Endothelial cell of umbilical vein (primary cell): Measurements from ENCODE around the gene RASL11A. TPM values are rescaled to one million over a fixed set of nuclear protein-coding genes. Genes with fewer than 3 reads are reported as not detected.
"Not testable (repeated sequence)": the region's sequence is repeated elsewhere in the genome, so short reads cannot be mapped to it uniquely, and the experiment has no call there.

Source experiments
- BruUV-seq: library from RNA; stranded (reverse); fragments of 400-500 nt; replicated peaks from 2 replicates; lab custom pipeline; 2021; lab: Mats Ljungman, UMichigan
- CTCF ChIA-PET: fragments of 300-600, 350-600 bp; sonication (Branson Sonifier 250); formaldehyde crosslinking; loops from one replicate; lab custom pipeline; 2021; ENCODE audit warnings: antibody characterized with exemption, inconsistent platforms; lab: Charles Lee
- POLR2A ChIA-PET: fragments of 300-600, 350-600 bp; sonication (Branson Sonifier 250); formaldehyde crosslinking; loops from one replicate; lab custom pipeline; 2021; ENCODE audit warnings: antibody characterized with exemption, inconsistent platforms; lab: Charles Lee
- DNase-seq: peaks from one replicate; pipeline ENCODE4 v3.0.0-alpha.2; 2011; ENCODE audit warnings: low read depth, low spot score
- FAIRE-seq: peaks from 2 replicates; lab custom pipeline; 2011; peaks lifted over from hg19 to GRCh38; lab: Jason Lieb, UNC
- H2AFZ ChIP-seq: 2 replicates; pipeline ENCODE4 v1.6.0; 2012; ENCODE audit warnings: low read depth, low read length, control low read depth, inconsistent platforms
- H3K27ac ChIP-seq: 2 replicates; pipeline ENCODE4 v1.5.1; 2011; ENCODE audit warnings: low read depth, mild to moderate bottlenecking, control low read depth, low read length, moderate library complexity; ENCODE audit not compliant: insufficient read depth
- H3K27me3 ChIP-seq, 2 experiments: 2 replicates each; pipeline versions ENCODE4 v1.6.0 to v1.6.1; 2011; ENCODE audit warnings: low read length in 2 of 2, mixed read lengths in 1 of 2; ENCODE audit not compliant: control insufficient read depth in 2 of 2, insufficient read depth in 2 of 2
- H3K36me3 ChIP-seq, 2 experiments: 2 replicates in 1 of 2; 3 replicates in 1 of 2; pipeline ENCODE4 v1.5.1; 2011; ENCODE audit warnings: low read length in 2 of 2, mild to moderate bottlenecking in 1 of 2, moderate library complexity in 1 of 2; ENCODE audit not compliant: control insufficient read depth in 2 of 2, insufficient read depth in 2 of 2; ENCODE audit errors: extremely low read depth in 1 of 2
- H3K4me1 ChIP-seq: 3 replicates; pipeline ENCODE4 v1.5.1; 2011; ENCODE audit warnings: mild to moderate bottlenecking, low read length; ENCODE audit not compliant: control insufficient read depth, insufficient read depth; ENCODE audit errors: extremely low read depth
- H3K4me2 ChIP-seq: 2 replicates; pipeline ENCODE4 v1.6.1; 2011; ENCODE audit warnings: low read length, control low read depth, mixed read lengths; ENCODE audit not compliant: insufficient read depth
- H3K4me3 ChIP-seq, 3 experiments: fragments of 200-600 bp in 1 of 3; sonication (generic), shearing (Covaris generic) in 1 of 3; replicated peaks in 1 of 3; 2 replicates each; pipeline ENCODE4 v1.5.1; 2011 to 2016; ENCODE audit warnings: control low read depth in 3 of 3, low read length in 3 of 3, mild to moderate bottlenecking in 2 of 3, inconsistent platforms in 1 of 3, low read depth in 1 of 3, moderate library complexity in 1 of 3; ENCODE audit not compliant: insufficient read depth in 1 of 3
- H3K79me2 ChIP-seq: 2 replicates; pipeline ENCODE4 v1.6.0; 2012; ENCODE audit warnings: low read length, inconsistent platforms; ENCODE audit not compliant: control insufficient read depth, insufficient read depth
- H3K9ac ChIP-seq: replicated peaks from 2 replicates; pipeline ENCODE3; 2011; ENCODE audit warnings: low read length, control low read depth; ENCODE audit not compliant: insufficient read depth; ENCODE audit errors: extremely low read depth
- H3K9me1 ChIP-seq: replicated peaks from 3 replicates; pipeline ENCODE4 v1.6.0; 2011; ENCODE audit warnings: mild to moderate bottlenecking, low read length; ENCODE audit not compliant: control insufficient read depth, insufficient read depth; ENCODE audit errors: extremely low read depth
- H3K9me3 ChIP-seq: replicated peaks from 2 replicates; pipeline ENCODE4 v1.5.1; 2012; ENCODE audit warnings: low read length, inconsistent platforms; ENCODE audit not compliant: control insufficient read depth, insufficient read depth
- H4K20me1 ChIP-seq: replicated peaks from 2 replicates; pipeline ENCODE3; 2011; ENCODE audit warnings: mild to moderate bottlenecking, low read length; ENCODE audit not compliant: control insufficient read depth, insufficient read depth; ENCODE audit errors: extremely low read depth
- EZH2 ChIP-seq: IDR thresholded peaks from 2 replicates; pipeline ENCODE4 v1.6.1; 2012; ENCODE audit warnings: borderline replicate concordance, low read depth, mild to moderate bottlenecking, moderate library complexity, low read length, inconsistent platforms; ENCODE audit not compliant: severe bottlenecking
- FOS ChIP-seq: IDR thresholded peaks from 2 replicates; pipeline ENCODE4 v1.6.1; 2011; ENCODE audit warnings: mild to moderate bottlenecking, low read length, moderate library complexity, borderline replicate concordance; ENCODE audit not compliant: insufficient read depth
- JUN ChIP-seq: IDR thresholded peaks from 2 replicates; pipeline ENCODE4 v1.6.1; 2011; ENCODE audit warnings: borderline replicate concordance, low read depth; ENCODE audit not compliant: insufficient read length, insufficient read depth
- MAX ChIP-seq: IDR thresholded peaks from 2 replicates; pipeline ENCODE4 v1.6.1; 2011; ENCODE audit not compliant: insufficient read depth, insufficient read length
- MYC ChIP-seq: IDR thresholded peaks from one replicate; pipeline ENCODE4 v1.6.1; 2011; ENCODE audit warnings: mild to moderate bottlenecking, low read depth, low read length
- POLR2A ChIP-seq: IDR thresholded peaks from 2 replicates; pipeline ENCODE4 v1.6.1; 2012; ENCODE audit warnings: low read depth, mild to moderate bottlenecking, control low read depth, low read length
- POLR2AphosphoS5 ChIP-seq: IDR thresholded peaks from 2 replicates; pipeline ENCODE4 v1.6.1; 2012; ENCODE audit warnings: low read depth, mild to moderate bottlenecking, control low read depth, low read length, moderate library complexity; ENCODE audit not compliant: insufficient read depth
- dilution Hi-C: fragments of 300-500 bp; cut with MboI; formaldehyde crosslinking; loops from one replicate; pipeline ENCODE4 v1.15.0; 2019; ENCODE audit warnings: low sequenced_read_pairs; ENCODE audit not compliant: extremely low pct_ligation_motif_present
- intact Hi-C: fragments of 100-400 bp; cut with micrococcal nuclease; formaldehyde crosslinking; loops from one replicate; pipeline ENCODE4 v1.10.0; 2022
- polyA plus RNA-seq, 4 experiments: library from polyadenylated mRNA; depleted of rRNA in 3 of 4; stranded (reverse) in 3 of 4; unstranded in 1 of 4; fragments of >200 nt; gene quantifications; 2 replicates each; pipeline versions ENCODE4 v1.2.1 to v1.2.3, GENCODE V29; 2011 to 2012; ENCODE audit warnings: missing spikeins in 1 of 4
- small RNA-seq: library from RNA; depleted of rRNA; stranded (forward); fragments of <200 nt; gene quantifications from one replicate; pipeline ENCODE3, GENCODE V24; 2012; ENCODE audit warnings: low replicate concordance, low read depth; ENCODE audit not compliant: insufficient read depth, insufficient read length
- total RNA-seq: library from RNA; stranded (reverse); gene quantifications from 2 replicates; pipeline ENCODE4 v1.2.3, GENCODE V29; 2021

RASL11A gene
- total and polyA plus RNA-seq, 2 donors (not counting 3 experiments of a cell fraction or from before 2014, with no cell fraction given): 1.2 to 1.3 TPM

GRCh38 chr13:27321468-27322431, 51.1 kb downstream of the RASL11A start:
- Histone ChIP-seq H3K9ac (no peak overlapping the region), H2AFZ (no peak overlapping the region), H3K27ac (no peak overlapping the region), H4K20me1 (no peaks in the 10 kb centered on the region), H3K9me3 (no peaks in the 10 kb centered on the region), H3K9me1 (no peaks in the 10 kb centered on the region), H3K27me3 (peaks cover 2 to 6% of the 10 kb centered on the region in 2 experiments), H3K4me1 (no peaks in the 10 kb centered on the region), H3K79me2 (no peaks in the 10 kb centered on the region), H3K36me3 (no peaks in the 10 kb centered on the region), H3K4me3 (no peak overlapping the region), H3K4me2 (no peak overlapping the region)
- FAIRE-seq (no peak), DNase-seq (no peak)
- BruUV-seq: no TSS peak
- ChIA-PET CTCF (no interaction called here), POLR2A (no interaction called here)
- intact Hi-C loops: no loop called here
- TF ChIP-seq JUN (no peak), EZH2 (no peak), POLR2AphosphoS5 (no peak), MAX (no peak), POLR2A (no peak), MYC (no peak), FOS (no peak)
- dilution Hi-C loops: no loop called here

GRCh38 chr13:27322443-27322842, 51.8 kb downstream of the RASL11A start:
- H3K4me1 ChIP-seq, FAIRE-seq, POLR2A ChIA-PET: not testable (repeated sequence)

More at GRCh38 chr13:27322443-27322842, 51.8 kb downstream of the RASL11A start:
- dilution Hi-C loops, CTCF ChIA-PET, H2AFZ ChIP-seq, H3K36me3 ChIP-seq, H4K20me1 ChIP-seq, H3K9me1 ChIP-seq, H3K4me2 ChIP-seq, H3K79me2 ChIP-seq, DNase-seq, H3K9ac ChIP-seq, H3K27ac ChIP-seq, intact Hi-C loops, H3K27me3 ChIP-seq, H3K4me3 ChIP-seq, BruUV-seq, H3K9me3 ChIP-seq: not testable (repeated sequence)

Small RNAs within 50 kb of the gene (small RNA-seq; reads per million reads assigned to genes)
- gene SNORA27 (not detected), gene SNORD102 (not detected)

Other genes starting within 250 kb of the RASL11A start
- 31.5 and 33.4 TPM in 2 replicates for gene USP12, start 99.0 kb upstream of the RASL11A start, total RNA-seq
- gene USP12, start 99.0 kb upstream of the RASL11A start, polyA plus RNA-seq: 3.4 and 6.2 TPM in 2 replicates
- gene RPL21, start 19.3 kb upstream of the RASL11A start, total RNA-seq: 871 and 890 TPM in 2 replicates
- gene RPL21, start 19.3 kb upstream of the RASL11A start, polyA plus RNA-seq: 310 and 585 TPM in 2 replicates
- gene GTF3A, start 153.8 kb downstream of the RASL11A start, total RNA-seq: 71.2 and 73.3 TPM in 2 replicates
- gene GTF3A, start 153.8 kb downstream of the RASL11A start, polyA plus RNA-seq: 37.9 and 47.6 TPM in 2 replicates
- gene MTIF3, start 179.7 kb downstream of the RASL11A start, total RNA-seq: 23.5 and 36.1 TPM in 2 replicates
- 36.6 and 37.5 TPM in 2 replicates for gene MTIF3, start 179.7 kb downstream of the RASL11A start, polyA plus RNA-seq